Activated CD8-positive, alpha-beta T cell treated with anti-CD3 and anti-CD28 coated beads for 36 hours (primary cell): ENCODE data around the gene RPS3. TPM values are rescaled to one million over a fixed set of nuclear protein-coding genes. Genes with fewer than 3 reads are reported as not detected.

Experiments
- ATAC-seq: fragments of 200-7000 bp; cut with Tn5 transposase; one replicate; pipeline ENCODE4 v1.10.0; 2021; ENCODE audit warnings: mild to moderate bottlenecking, moderate library complexity
- CTCF ChIA-PET: fragments of 350-600 bp; sonication (Branson Sonifier 250); formaldehyde crosslinking; loops from one replicate; lab custom pipeline; 2021; ENCODE audit warnings: antibody characterized with exemption; lab: Charles Lee
- POLR2A ChIA-PET: fragments of 350-600 bp; sonication (Branson Sonifier 250); formaldehyde crosslinking; loops from one replicate; lab custom pipeline; 2021; ENCODE audit warnings: antibody characterized with exemption; lab: Charles Lee
- DNase-seq: peaks from one replicate; pipeline ENCODE4 v3.0.0-alpha.2; 2020
- H3K27ac Mint-ChIP-seq: one replicate; pipeline ENCODE4 v1.8.0; 2021; ENCODE audit warnings: mild to moderate bottlenecking, mixed read lengths
- H3K27me3 Mint-ChIP-seq: one replicate; pipeline ENCODE4 v1.8.0; 2021; ENCODE audit warnings: mixed read lengths
- H3K36me3 Mint-ChIP-seq: one replicate; pipeline ENCODE4 v1.8.0; 2021; ENCODE audit warnings: low read depth, mixed read lengths
- H3K4me1 Mint-ChIP-seq: one replicate; pipeline ENCODE4 v1.8.0; 2021; ENCODE audit warnings: low read depth, mixed read lengths
- H3K4me3 Mint-ChIP-seq: one replicate; pipeline ENCODE4 v1.8.0; 2021; ENCODE audit warnings: mild to moderate bottlenecking, moderate library complexity, mixed read lengths
- H3K9me3 Mint-ChIP-seq: one replicate; pipeline ENCODE4 v1.8.0; 2021; ENCODE audit warnings: mixed read lengths
- CTCF ChIP-seq: fragments of 200-600 bp; IDR thresholded peaks from one replicate; pipeline ENCODE4 v1.8.0; 2022; ENCODE audit warnings: antibody characterized with exemption, mild to moderate bottlenecking
- intact Hi-C: fragments of 100-400 bp; cut with micrococcal nuclease; formaldehyde crosslinking; loops from one replicate; pipeline ENCODE4 v1.10.0; 2022
- total RNA-seq, 2 experiments: library from RNA; stranded (reverse); gene quantifications; one replicate each; pipeline ENCODE4 v1.2.3, GENCODE V29; 2021

The RPS3 gene
- total RNA-seq, 2 experiments from 2014 or later = 4,906 to 4,954 TPM

GRCh38 chr11:75351541-75351790, 47.9 kb upstream of the RPS3 start, which contains the start of gene ARRB1:
ARRB1 (minus strand) TSS chr11:75351661; CDS start chr11:75351607, 54 bp downstream.
- intact Hi-C loops = no loop called here
- no peaks in the 10 kb centered on the region for H3K36me3 Mint-ChIP-seq
- H3K9me3 Mint-ChIP-seq = no peaks in the 10 kb centered on the region
- H3K27me3 Mint-ChIP-seq = no peaks in the 10 kb centered on the region
- ATAC-seq (no peak), DNase-seq (no peak)
- TF ChIP-seq CTCF = no peak
- CTCF ChIA-PET = interaction anchor here (0.8 to 2.5 kb wide), 9 partner anchors 9 to 75 kb away, joined by 3 to 13 read pairs (median 9); no protein-coding TSS in a partner anchor
- peaks cover 54% of the 10 kb centered on the region for H3K4me1 Mint-ChIP-seq
- H3K27ac Mint-ChIP-seq = peak within 1 kb of the TSS; percentile 86
- POLR2A ChIA-PET = interaction anchor here (0.9 to 5.2 kb wide), 7 partner anchors 11 to 50 kb away, joined by 3 to 47 read pairs (median 8); no protein-coding TSS in a partner anchor
- H3K4me3 Mint-ChIP-seq = peak within 1 kb of the TSS; percentile 79

GRCh38 chr11:75351791-75352587, 47.3 kb upstream of the RPS3 start:
- ChIA-PET POLR2A (interaction anchor here (0.7 to 5.2 kb wide), 13 partner anchors 10 to 93 kb away, joined by 3 to 47 read pairs (median 5); no protein-coding TSS in a partner anchor), CTCF (interaction anchor here (0.6 to 2.5 kb wide), 11 partner anchors 10 to 75 kb away, joined by 3 to 13 read pairs (median 6); no protein-coding TSS in a partner anchor)
- no peaks in the 10 kb centered on the region for H3K27me3 Mint-ChIP-seq
- ATAC-seq (peak; percentile 55), DNase-seq (peak; percentile 64)
- H3K36me3 Mint-ChIP-seq = no peaks in the 10 kb centered on the region
- H3K4me1 Mint-ChIP-seq = peaks cover 49% of the 10 kb centered on the region
- no peaks in the 10 kb centered on the region for H3K9me3 Mint-ChIP-seq
- H3K4me3 Mint-ChIP-seq = peak overlapping the region; percentile 79
- intact Hi-C loops = no loop called here
- no peak for TF ChIP-seq CTCF
- H3K27ac Mint-ChIP-seq = peak overlapping the region; percentile 86

GRCh38 chr11:75352588-75353206, 46.6 kb upstream of the RPS3 start:
- Mint-ChIP-seq H3K4me1 (peaks cover 42% of the 10 kb centered on the region), H3K36me3 (no peaks in the 10 kb centered on the region), H3K9me3 (no peaks in the 10 kb centered on the region), H3K27me3 (no peaks in the 10 kb centered on the region), H3K4me3 (peak overlapping the region; percentile 79), H3K27ac (peak overlapping the region; percentile 86)
- no peak for DNase-seq
- POLR2A ChIA-PET = interaction anchor here (0.7 to 5.2 kb wide), 9 partner anchors 11 to 93 kb away, joined by 3 to 47 read pairs (median 5); no protein-coding TSS in a partner anchor
- intact Hi-C loops = no loop called here
- CTCF ChIA-PET = interaction anchor here (0.6 to 2.5 kb wide), 11 partner anchors 10 to 104 kb away, joined by 3 to 13 read pairs (median 4); no protein-coding TSS in a partner anchor
- ATAC-seq = peak; percentile 3
- no peak for TF ChIP-seq CTCF

GRCh38 chr11:75355051-75355450, 44.3 kb upstream of the RPS3 start:
- ChIA-PET CTCF (interaction anchor here (0.8 to 2.7 kb wide), 3 partner anchors 9 to 75 kb away, joined by 3 to 16 read pairs (median 10); no protein-coding TSS in a partner anchor), POLR2A (interaction anchor here (1.2 to 1.9 kb wide), 2 partner anchors 9 to 15 kb away, joined by 4 to 7 read pairs; no protein-coding TSS in a partner anchor)
- intact Hi-C loops = no loop called here
- TF ChIP-seq CTCF = no peak
- H3K27ac Mint-ChIP-seq = no peak overlapping the region
- peaks cover 21% of the 10 kb centered on the region for H3K4me1 Mint-ChIP-seq
- DNase-seq = no peak
- no peaks in the 10 kb centered on the region for H3K9me3 Mint-ChIP-seq
- no peaks in the 10 kb centered on the region for H3K36me3 Mint-ChIP-seq
- H3K27me3 Mint-ChIP-seq = no peaks in the 10 kb centered on the region
- H3K4me3 Mint-ChIP-seq = no peak overlapping the region
- no peak for ATAC-seq
